T-cell (primary cell): ENCODE data around the gene CORIN. TPM values are rescaled to one million over a fixed set of nuclear protein-coding genes. Genes with fewer than 3 reads are reported as not detected.

Experiments used
- ATAC-seq, 4 experiments: fragments of 200-7000 bp in 3 of 4; fragments of 150-1000 bp in 1 of 4; cut with Tn5 transposase; replicated peaks in 1 of 4; 1 replicate in 3 of 4; 2 replicates in 1 of 4; pipeline ENCODE4 v1.10.0; 2021; ENCODE audit warnings: moderate library complexity in 3 of 4, mild to moderate bottlenecking in 2 of 4, moderate number of reproducible peaks in 1 of 4
- CTCF ChIA-PET, 2 donors: fragments of 300-600 bp; sonication (Branson Sonifier 250); formaldehyde crosslinking; loops; one replicate each; lab custom pipeline; 2022; ENCODE audit warnings: antibody characterized with exemption in 2 of 2; lab: Charles Lee
- POLR2A ChIA-PET, 2 donors: fragments of 300-600 bp; sonication (Branson Sonifier 250); formaldehyde crosslinking; loops; one replicate each; lab custom pipeline; 2022; ENCODE audit warnings: antibody characterized with exemption in 2 of 2; lab: Charles Lee
- DNase-seq, 35 experiments: peaks; one replicate each; pipeline versions ENCODE4 v3.0.0 to v3.0.0-alpha.2; 2013 to 2023
- H3K27ac ChIP-seq: one replicate; pipeline ENCODE4 v1.5.1; 2013; ENCODE audit warnings: low read length
- H3K27me3 ChIP-seq, 2 experiments: replicated peaks in 1 of 2; 1 replicate in 1 of 2; 2 replicates in 1 of 2; pipeline versions ENCODE4 v1.6.1 to v1.7.0; 2013; ENCODE audit warnings: low read length in 1 of 2, mixed read lengths in 1 of 2; ENCODE audit not compliant: control insufficient read depth in 2 of 2, insufficient read depth in 2 of 2; ENCODE audit errors: extremely low read depth in 1 of 2
- H3K36me3 ChIP-seq, 2 donors: 1 replicate in 1 of 2; 2 replicates in 1 of 2; pipeline versions ENCODE4 v1.6.1 to v1.7.0; 2013; ENCODE audit warnings: low read length in 1 of 2; ENCODE audit not compliant: control insufficient read depth in 2 of 2, insufficient read depth in 1 of 2; ENCODE audit errors: extremely low read depth in 1 of 2
- H3K4me1 ChIP-seq, 2 experiments: 1 replicate in 1 of 2; 2 replicates in 1 of 2; pipeline versions ENCODE4 v1.6.1 to v1.7.0; 2013; ENCODE audit warnings: low read length in 2 of 2, mixed read lengths in 1 of 2; ENCODE audit not compliant: insufficient read depth in 2 of 2, control insufficient read depth in 1 of 2; ENCODE audit errors: extremely low read depth in 1 of 2
- H3K4me3 ChIP-seq, 2 donors: 1 replicate in 1 of 2; 2 replicates in 1 of 2; pipeline versions ENCODE4 v1.5.1 to v1.7.0; 2013; ENCODE audit warnings: mild to moderate bottlenecking in 2 of 2, low read length in 1 of 2, moderate library complexity in 1 of 2; ENCODE audit not compliant: control insufficient read depth in 1 of 2; ENCODE audit errors: extremely low read depth in 1 of 2
- H3K9me3 ChIP-seq: 2 replicates; pipeline ENCODE4 v1.7.0; 2013
- H3K27ac Mint-ChIP-seq, 2 donors: one replicate each; pipeline ENCODE4 v1.8.0; 2020 to 2021; ENCODE audit warnings: mild to moderate bottlenecking in 2 of 2, mixed read lengths in 2 of 2
- H3K27me3 Mint-ChIP-seq, 2 donors: one replicate each; pipeline ENCODE4 v1.8.0; 2021 to 2022; ENCODE audit warnings: mixed read lengths in 2 of 2
- H3K36me3 Mint-ChIP-seq: one replicate; pipeline ENCODE4 v1.8.0; 2021; ENCODE audit warnings: mixed read lengths
- H3K4me1 Mint-ChIP-seq, 3 donors: one replicate each; pipeline ENCODE4 v1.8.0; 2020 to 2022; ENCODE audit warnings: mixed read lengths in 3 of 3, mild to moderate bottlenecking in 1 of 3
- H3K4me3 Mint-ChIP-seq, 3 donors: one replicate each; pipeline ENCODE4 v1.8.0; 2020 to 2022; ENCODE audit warnings: mild to moderate bottlenecking in 3 of 3, mixed read lengths in 3 of 3, moderate library complexity in 3 of 3
- H3K9me3 Mint-ChIP-seq, 3 donors: one replicate each; pipeline ENCODE4 v1.8.0; 2020 to 2022; ENCODE audit warnings: mixed read lengths in 3 of 3
- WGBS: methylation state at CpG from one replicate; pipeline ENCODE4 v1.1.5; 2013; ENCODE audit warnings: missing lambda C conversion rate; ENCODE audit not compliant: insufficient coverage; 5-methylcytosine and 5-hydroxymethylcytosine counted together
- total RNA-seq, 35 experiments: library from RNA in 6 of 35; stranded (reverse) in 6 of 35; fragments of 120-200 nt in 1 of 35; gene quantifications; one replicate each; pipeline versions ENCODE4 v1.2.1 to v1.2.4 and lab custom pipeline; 2013 to 2026

CORIN gene
- total RNA-seq, 5 donors from 2014 or later (not counting 1 experiment from before 2014, with no cell fraction given): 0.44 to 0.86 (median 0.55) TPM; not detected in 1

DNA sequence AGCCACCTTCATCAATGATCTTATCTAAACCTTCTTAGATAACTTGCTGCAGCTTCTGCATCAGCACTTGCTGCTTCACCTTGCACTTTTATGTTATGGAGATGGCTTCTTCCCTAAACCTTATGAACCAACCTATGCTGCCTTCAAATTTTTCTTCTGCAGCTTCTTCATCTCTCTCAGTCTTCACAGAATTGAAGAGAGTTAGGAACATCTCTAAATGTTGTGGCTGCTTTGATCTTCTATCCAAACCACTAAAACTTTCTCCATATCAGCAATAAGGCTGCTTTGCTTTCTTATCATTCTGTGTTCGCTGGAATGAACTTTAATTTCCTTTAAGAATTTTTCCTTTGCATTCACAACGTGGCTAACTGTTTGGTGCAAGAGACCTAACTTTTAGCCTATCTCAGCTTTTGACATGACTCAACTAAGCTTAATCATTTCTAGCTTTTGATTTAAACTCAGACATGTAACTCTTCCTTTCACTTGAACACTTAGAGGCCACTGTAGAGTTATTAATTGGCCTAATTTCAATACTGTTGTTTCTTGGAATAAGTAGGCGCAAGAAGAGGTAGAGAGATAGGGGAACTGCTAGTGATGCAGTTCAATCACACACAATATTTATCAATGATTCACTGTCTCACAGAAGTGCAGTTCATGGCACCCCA is 36.1 kb upstream of the CORIN start:
- Mint-ChIP-seq H3K4me3 (no peak overlapping the region), H3K27ac (peak overlapping the region in 1 of 2 donors; percentile 52), H3K4me1 (peaks cover 6 to 8% (median 8%) of the 10 kb centered on the region in 3 donors), H3K9me3 (peaks cover 0 to 2% (median 0%) of the 10 kb centered on the region in 3 donors), H3K36me3 (peaks cover 67% of the 10 kb centered on the region), H3K27me3 (no peaks in the 10 kb centered on the region)
- no peak overlapping the region for H3K27ac ChIP-seq
- no peaks in the 10 kb centered on the region for H3K4me1 ChIP-seq
- WGBS: 22% methylated on average over 1 of the region's 3 CpGs
- DNase-seq (no peak), ATAC-seq (no peak)
- CTCF ChIA-PET: no interaction called here
- H3K4me3 ChIP-seq: no peak overlapping the region
- no peaks in the 10 kb centered on the region for H3K27me3 ChIP-seq
- POLR2A ChIA-PET: no interaction called here
- H3K36me3 ChIP-seq: peaks cover 0 to 42% of the 10 kb centered on the region in 2 donors
- no peaks in the 10 kb centered on the region for H3K9me3 ChIP-seq

DNA sequence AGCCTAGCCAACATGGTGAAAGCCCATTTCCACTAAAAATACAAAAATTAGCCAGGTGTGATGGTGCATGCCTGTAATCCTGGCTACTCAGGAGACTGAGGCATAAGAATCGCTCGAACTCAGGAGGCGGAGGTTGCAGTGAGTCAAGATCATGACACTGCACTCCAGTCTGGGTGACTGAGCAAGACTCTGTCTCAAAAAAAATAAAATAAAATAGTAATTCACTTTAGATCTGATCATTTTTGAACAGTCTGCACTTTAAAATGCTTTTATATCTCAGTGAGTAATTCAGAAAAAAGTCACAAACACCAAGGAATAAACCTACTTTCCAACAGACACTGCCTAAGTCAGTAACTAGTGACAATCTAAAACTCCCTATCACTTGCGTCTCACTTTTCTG is 25.6 kb upstream of the CORIN start:
- ChIA-PET CTCF (no interaction called here), POLR2A (no interaction called here)
- no peak for DNase-seq
- Histone ChIP-seq H3K4me1 (no peaks in the 10 kb centered on the region), H3K4me3 (no peak overlapping the region), H3K9me3 (no peaks in the 10 kb centered on the region), H3K27ac (no peak overlapping the region), H3K27me3 (no peaks in the 10 kb centered on the region), H3K36me3 (peaks cover 0 to 10% of the 10 kb centered on the region in 2 donors)
- Mint-ChIP-seq H3K9me3 (no peaks in the 10 kb centered on the region), H3K27me3 (no peaks in the 10 kb centered on the region), H3K4me3 (no peak overlapping the region), H3K4me1 (no peaks in the 10 kb centered on the region), H3K27ac (no peak overlapping the region), H3K36me3 (peaks cover 49% of the 10 kb centered on the region)
- ATAC-seq: no peak
- 0% methylated on average over 1 of the region's 4 CpGs for WGBS

GRCh38 chr4:47862297-47862696 is 24.4 kb upstream of the CORIN start:
- no peaks in the 10 kb centered on the region for H3K4me1 ChIP-seq
- DNase-seq (no peak), ATAC-seq (no peak)
- Mint-ChIP-seq H3K4me3 (no peak overlapping the region), H3K4me1 (no peaks in the 10 kb centered on the region), H3K36me3 (peaks cover 37% of the 10 kb centered on the region), H3K27me3 (no peaks in the 10 kb centered on the region), H3K27ac (no peak overlapping the region), H3K9me3 (no peaks in the 10 kb centered on the region)
- H3K27me3 ChIP-seq: no peaks in the 10 kb centered on the region
- ChIA-PET POLR2A (no interaction called here), CTCF (no interaction called here)
- H3K36me3 ChIP-seq: peaks cover 0 to 10% of the 10 kb centered on the region in 2 donors
- no peaks in the 10 kb centered on the region for H3K9me3 ChIP-seq
- no peak overlapping the region for H3K4me3 ChIP-seq
- 100% methylated on average over 1 of the region's 3 CpGs for WGBS
- H3K27ac ChIP-seq: no peak overlapping the region

DNA sequence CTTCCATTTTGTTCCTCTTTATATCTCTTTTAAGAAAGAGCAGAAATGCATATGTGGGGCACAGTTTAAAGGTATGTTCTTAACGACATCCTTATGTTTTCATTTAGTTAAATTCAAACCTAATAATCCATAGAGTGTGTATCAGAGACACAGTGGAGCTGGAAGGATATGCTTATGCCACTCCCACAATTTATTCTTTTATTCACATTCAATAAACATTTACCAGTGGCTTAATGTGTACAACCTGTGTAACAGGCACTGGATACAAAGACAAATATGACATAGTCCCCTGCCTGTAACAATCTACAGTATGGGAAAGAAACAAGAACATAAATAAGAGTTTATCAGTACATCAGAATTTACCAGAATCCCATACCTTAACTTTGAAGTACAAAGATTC is 22.4 kb upstream of the CORIN start:
- no peaks in the 10 kb centered on the region for H3K27me3 Mint-ChIP-seq
- no peaks in the 10 kb centered on the region for H3K9me3 Mint-ChIP-seq
- Histone ChIP-seq H3K27me3 (no peaks in the 10 kb centered on the region), H3K4me1 (no peaks in the 10 kb centered on the region), H3K27ac (no peak overlapping the region), H3K36me3 (peaks cover 0 to 10% of the 10 kb centered on the region in 2 donors), H3K9me3 (no peaks in the 10 kb centered on the region), H3K4me3 (no peak overlapping the region)
- H3K36me3 Mint-ChIP-seq: peaks cover 27% of the 10 kb centered on the region
- H3K4me3 Mint-ChIP-seq: no peak overlapping the region
- CTCF ChIA-PET: no interaction called here
- H3K4me1 Mint-ChIP-seq: no peaks in the 10 kb centered on the region
- no peak for DNase-seq
- no peak for ATAC-seq
- H3K27ac Mint-ChIP-seq: no peak overlapping the region
- no CpG with 5 or more reads among the region's 1 CpG for WGBS
- POLR2A ChIA-PET: interaction anchor here in 1 of 2 donors (0.7 kb wide), 1 partner anchor 334 kb away, joined by 3 read pairs; no protein-coding TSS in a partner anchor

DNA sequence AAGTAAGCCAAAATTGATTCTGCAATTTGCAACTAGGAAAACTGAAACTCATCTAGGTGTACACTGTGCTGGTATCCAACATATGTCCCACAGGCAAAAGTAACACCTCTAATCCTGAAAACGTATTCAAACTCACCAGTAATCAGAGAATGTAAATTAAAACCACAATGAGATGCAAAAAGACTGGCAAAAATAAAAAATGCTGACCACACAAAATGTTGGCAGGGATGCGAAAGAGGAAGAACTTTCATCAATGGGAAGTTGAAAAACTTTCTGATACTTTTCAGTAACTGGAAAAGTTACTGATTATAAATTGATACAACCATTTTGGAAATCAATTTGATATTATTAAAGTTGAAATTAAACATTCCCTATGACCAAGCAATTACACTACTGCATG is 20.1 kb upstream of the CORIN start:
- Mint-ChIP-seq H3K36me3 (peaks cover 36% of the 10 kb centered on the region), H3K27ac (no peak overlapping the region), H3K4me3 (no peak overlapping the region), H3K9me3 (no peaks in the 10 kb centered on the region), H3K27me3 (no peaks in the 10 kb centered on the region), H3K4me1 (no peaks in the 10 kb centered on the region)
- Histone ChIP-seq H3K27me3 (no peaks in the 10 kb centered on the region), H3K36me3 (peaks cover 0 to 6% of the 10 kb centered on the region in 2 donors), H3K4me1 (no peaks in the 10 kb centered on the region), H3K9me3 (no peaks in the 10 kb centered on the region), H3K27ac (no peak overlapping the region), H3K4me3 (no peak overlapping the region)
- DNase-seq (no peak), ATAC-seq (no peak)
- POLR2A ChIA-PET: no interaction called here
- CTCF ChIA-PET: no interaction called here
- WGBS: no CpG with 5 or more reads among the region's 2 CpGs

DNA sequence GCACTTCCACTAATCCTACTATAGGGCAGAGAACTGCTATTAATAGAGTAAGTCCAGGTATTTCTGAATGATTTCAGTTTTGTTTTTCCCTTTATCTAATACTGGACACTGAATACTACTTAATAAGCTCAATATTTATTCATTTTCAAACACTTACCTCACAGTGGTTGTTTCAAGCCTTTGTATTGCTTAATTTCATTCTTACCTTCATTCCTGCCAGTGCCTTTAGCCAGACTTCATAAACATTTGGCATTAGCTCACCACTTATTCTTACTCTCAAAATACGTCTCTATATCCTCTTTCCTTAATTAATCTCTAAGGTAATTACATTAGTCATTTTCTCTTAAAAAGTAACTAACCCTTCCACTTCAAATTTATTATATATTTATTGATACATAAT is 18.8 kb upstream of the CORIN start:
- Histone ChIP-seq H3K4me1 (no peaks in the 10 kb centered on the region), H3K9me3 (no peaks in the 10 kb centered on the region), H3K27ac (no peak overlapping the region), H3K27me3 (no peaks in the 10 kb centered on the region), H3K4me3 (no peak overlapping the region), H3K36me3 (peaks cover 0 to 6% of the 10 kb centered on the region in 2 donors)
- ChIA-PET POLR2A (no interaction called here), CTCF (interaction anchor here in 1 of 2 donors (0.6 kb wide), 2 partner anchors 12 to 36 kb away, joined by 3 to 4 read pairs; no protein-coding TSS in a partner anchor)
- Mint-ChIP-seq H3K36me3 (peaks cover 38% of the 10 kb centered on the region), H3K9me3 (no peaks in the 10 kb centered on the region), H3K4me1 (no peaks in the 10 kb centered on the region), H3K27me3 (no peaks in the 10 kb centered on the region), H3K4me3 (no peak overlapping the region), H3K27ac (no peak overlapping the region)
- no peak for DNase-seq
- WGBS: no CpG with 5 or more reads among the region's 1 CpG
- ATAC-seq: no peak
